HepG2 (cell line): ENCODE measurements around the gene TESK1. TPM values are rescaled to one million over a fixed set of nuclear protein-coding genes. Genes with fewer than 3 reads are reported as not detected.

Experiments
- ARID5B ChIP-seq: IDR thresholded peaks from 2 replicates; pipeline ENCODE4 v1.4.0; 2020; ENCODE audit warnings: mild to moderate bottlenecking, missing genetic modification reagents
- BHLHE40 ChIP-seq: IDR thresholded peaks from 2 replicates; pipeline ENCODE4 v1.6.1; 2011; ENCODE audit warnings: low read length, improper control_type of control experiment
- EHMT2 ChIP-seq: fragments of 200-600 bp; sonication (generic); IDR thresholded peaks from 2 replicates; pipeline ENCODE4 v1.7.0; 2017; ENCODE audit warnings: antibody characterized with exemption, low read depth, low read length, borderline replicate concordance
- FOXK1 ChIP-seq: sonication (generic); formaldehyde crosslinking; IDR thresholded peaks from 2 replicates; pipeline ENCODE4 v1.4.0; 2020; ENCODE audit warnings: low read depth, missing genetic modification reagents, borderline replicate concordance
- ISL2 ChIP-seq: sonication (generic); formaldehyde crosslinking; IDR thresholded peaks from 2 replicates; pipeline ENCODE4 v1.5.0; 2020; ENCODE audit warnings: missing genetic modification reagents
- MXI1 ChIP-seq: IDR thresholded peaks from 3 replicates; pipeline ENCODE4 v1.6.1; 2012; ENCODE audit warnings: low read depth, low read length, inconsistent platforms, borderline replicate concordance
- U2AF1 ChIP-seq: fragments of 200-400 bp; formaldehyde crosslinking; optimal IDR thresholded peaks from 2 replicates; pipeline ENCODE3; 2017; ENCODE audit warnings: mild to moderate bottlenecking, low read depth, low read length
- WIZ ChIP-seq: sonication (generic); formaldehyde crosslinking; IDR thresholded peaks from 2 replicates; pipeline ENCODE4 v1.5.1; 2020; ENCODE audit warnings: mild to moderate bottlenecking, missing genetic modification reagents
- ZBTB2 ChIP-seq: sonication (generic); formaldehyde crosslinking; IDR thresholded peaks from 2 replicates; pipeline ENCODE4 v1.8.0; 2022; ENCODE audit warnings: low read depth, missing genetic modification reagents
- ZNF720 ChIP-seq: sonication (generic); formaldehyde crosslinking; IDR thresholded peaks from 2 replicates; pipeline ENCODE4 v1.4.0; 2020; ENCODE audit warnings: missing genetic modification reagents
- ZNF772 ChIP-seq: sonication (generic); formaldehyde crosslinking; IDR thresholded peaks from 2 replicates; pipeline ENCODE4 v1.5.0; 2020; ENCODE audit warnings: mild to moderate bottlenecking, missing genetic modification reagents
- polyA plus RNA-seq, 8 experiments: library from polyadenylated mRNA; depleted of rRNA in 3 of 8; stranded (reverse) in 7 of 8; unstranded in 1 of 8; fragments of >200 nt; fragmentation: Illumina TruSeq in 4 of 8; extraction: Trizol in 4 of 8; gene quantifications; 2 replicates each; pipeline versions ENCODE4 v1.2.1 to v1.2.3, GENCODE V29; 2011 to 2016; ENCODE audit warnings: low read depth in 4 of 8, missing spikeins in 1 of 8, mixed read lengths in 1 of 8; ENCODE audit not compliant: insufficient read depth in 1 of 8
- total RNA-seq, 5 experiments: library from RNA; depleted of rRNA; stranded (reverse); fragments of >200 nt; fragmentation: Illumina TruSeq; extraction: Trizol; gene quantifications; 2 replicates each; pipeline ENCODE4 v1.2.3, GENCODE V29; 2016; ENCODE audit warnings: low read depth in 1 of 5
- TF ChIP-seq, protein P1 (sequence below): sonication (generic); formaldehyde crosslinking; IDR thresholded peaks from 2 replicates; pipeline ENCODE4 v1.4.0; 2020; ENCODE audit warnings: low read depth, mild to moderate bottlenecking, missing genetic modification reagents
- TF ChIP-seq, protein P2 (sequence below): IDR thresholded peaks from 2 replicates; pipeline ENCODE4 v1.6.1; 2016; ENCODE audit warnings: mild to moderate bottlenecking, missing biosample characterization, missing genetic modification reagents
- TF ChIP-seq, protein P3 (sequence below), 2 experiments: IDR thresholded peaks; 2 replicates each; pipeline ENCODE4 v1.6.1; 2011 to 2012; ENCODE audit warnings: low read length in 2 of 2, borderline replicate concordance in 1 of 2, low read depth in 1 of 2, mild to moderate bottlenecking in 1 of 2, moderate library complexity in 1 of 2
- TF ChIP-seq, protein P4 (sequence below): IDR thresholded peaks from 2 replicates; pipeline ENCODE4 v1.6.1; 2016; ENCODE audit warnings: missing biosample characterization, missing genetic modification reagents, low read depth

The TESK1 gene
- total and polyA plus RNA-seq, 2 of the 13 experiments (the other 11 are each of a cell fraction or from before 2014, with no cell fraction given), result 7.3 to 13.6 TPM

DNA sequence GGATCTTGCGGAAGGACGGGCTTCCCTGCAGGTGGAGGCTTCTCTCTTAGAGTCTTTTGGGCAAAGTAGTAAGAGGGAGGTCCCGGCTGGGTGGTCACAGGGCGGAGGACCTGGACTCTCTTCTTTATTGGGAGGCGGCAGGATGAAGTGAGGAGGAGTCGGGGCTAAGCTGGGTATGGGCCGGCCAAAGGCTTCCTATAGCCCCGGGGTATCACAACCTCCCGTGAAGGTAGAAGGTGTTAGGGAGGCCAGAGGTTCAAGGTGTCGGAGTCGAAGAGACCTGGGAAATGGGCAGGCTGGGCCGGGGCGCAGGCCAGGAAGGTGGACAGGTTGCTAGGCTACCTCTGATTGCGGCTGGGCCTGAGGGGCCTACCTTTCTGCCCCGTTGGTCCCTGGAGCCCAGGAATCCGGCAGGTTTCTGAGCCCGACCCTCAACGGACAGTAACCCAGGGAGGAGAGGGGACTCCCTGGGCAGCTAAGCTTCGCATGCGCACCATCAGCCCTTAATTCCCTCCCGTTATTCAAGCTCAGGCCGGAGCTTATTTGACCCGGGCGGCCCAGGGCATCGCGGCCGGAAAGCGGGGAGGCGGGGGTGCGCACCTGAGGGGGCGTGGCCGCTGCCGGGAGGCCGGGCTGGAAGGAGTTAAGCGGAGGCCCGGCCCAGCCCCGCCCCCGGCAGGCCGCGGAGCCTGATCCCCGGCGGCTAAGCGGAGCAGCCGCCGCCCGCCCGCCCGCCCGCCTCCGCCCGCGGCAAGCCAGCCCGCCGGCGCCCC is at the start of gene TESK1 (continued):
- TF ChIP-seq ZBTB2 (CRISPR knock-in tag) (peak; percentile 9; the same call in 1 of the 2 replicates), U2AF1 (no peak), MXI1 (no peak; the same call in 2 of the 3 replicates), EHMT2 (no peak), ZNF720 (no peak), ARID5B (CRISPR knock-in tag) (0 out of 2 replicates have a peak, but pooled peaks have one; percentile 15), FOXK1 (CRISPR knock-in tag) (no peak; the same call in 1 of the 2 replicates), ZNF772 (CRISPR knock-in tag) (peak; percentile 46; the same call in 1 of the 2 replicates), ISL2 (CRISPR knock-in tag) (peak; percentile 43; the same call in 1 of the 2 replicates), WIZ (CRISPR knock-in tag) (no peak), BHLHE40 (peak; percentile 47; the same call in 1 of the 2 replicates)
- TF ChIP-seq, protein P1, sequence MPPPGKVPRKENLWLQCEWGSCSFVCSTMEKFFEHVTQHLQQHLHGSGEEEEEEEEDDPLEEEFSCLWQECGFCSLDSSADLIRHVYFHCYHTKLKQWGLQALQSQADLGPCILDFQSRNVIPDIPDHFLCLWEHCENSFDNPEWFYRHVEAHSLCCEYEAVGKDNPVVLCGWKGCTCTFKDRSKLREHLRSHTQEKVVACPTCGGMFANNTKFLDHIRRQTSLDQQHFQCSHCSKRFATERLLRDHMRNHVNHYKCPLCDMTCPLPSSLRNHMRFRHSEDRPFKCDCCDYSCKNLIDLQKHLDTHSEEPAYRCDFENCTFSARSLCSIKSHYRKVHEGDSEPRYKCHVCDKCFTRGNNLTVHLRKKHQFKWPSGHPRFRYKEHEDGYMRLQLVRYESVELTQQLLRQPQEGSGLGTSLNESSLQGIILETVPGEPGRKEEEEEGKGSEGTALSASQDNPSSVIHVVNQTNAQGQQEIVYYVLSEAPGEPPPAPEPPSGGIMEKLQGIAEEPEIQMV (CRISPR knock-in tag), result no peak
- TF ChIP-seq, protein P2, sequence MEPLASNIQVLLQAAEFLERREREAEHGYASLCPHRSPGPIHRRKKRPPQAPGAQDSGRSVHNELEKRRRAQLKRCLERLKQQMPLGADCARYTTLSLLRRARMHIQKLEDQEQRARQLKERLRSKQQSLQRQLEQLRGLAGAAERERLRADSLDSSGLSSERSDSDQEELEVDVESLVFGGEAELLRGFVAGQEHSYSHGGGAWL (CRISPR knock-in tag), result no peak
- TF ChIP-seq, protein P3, sequence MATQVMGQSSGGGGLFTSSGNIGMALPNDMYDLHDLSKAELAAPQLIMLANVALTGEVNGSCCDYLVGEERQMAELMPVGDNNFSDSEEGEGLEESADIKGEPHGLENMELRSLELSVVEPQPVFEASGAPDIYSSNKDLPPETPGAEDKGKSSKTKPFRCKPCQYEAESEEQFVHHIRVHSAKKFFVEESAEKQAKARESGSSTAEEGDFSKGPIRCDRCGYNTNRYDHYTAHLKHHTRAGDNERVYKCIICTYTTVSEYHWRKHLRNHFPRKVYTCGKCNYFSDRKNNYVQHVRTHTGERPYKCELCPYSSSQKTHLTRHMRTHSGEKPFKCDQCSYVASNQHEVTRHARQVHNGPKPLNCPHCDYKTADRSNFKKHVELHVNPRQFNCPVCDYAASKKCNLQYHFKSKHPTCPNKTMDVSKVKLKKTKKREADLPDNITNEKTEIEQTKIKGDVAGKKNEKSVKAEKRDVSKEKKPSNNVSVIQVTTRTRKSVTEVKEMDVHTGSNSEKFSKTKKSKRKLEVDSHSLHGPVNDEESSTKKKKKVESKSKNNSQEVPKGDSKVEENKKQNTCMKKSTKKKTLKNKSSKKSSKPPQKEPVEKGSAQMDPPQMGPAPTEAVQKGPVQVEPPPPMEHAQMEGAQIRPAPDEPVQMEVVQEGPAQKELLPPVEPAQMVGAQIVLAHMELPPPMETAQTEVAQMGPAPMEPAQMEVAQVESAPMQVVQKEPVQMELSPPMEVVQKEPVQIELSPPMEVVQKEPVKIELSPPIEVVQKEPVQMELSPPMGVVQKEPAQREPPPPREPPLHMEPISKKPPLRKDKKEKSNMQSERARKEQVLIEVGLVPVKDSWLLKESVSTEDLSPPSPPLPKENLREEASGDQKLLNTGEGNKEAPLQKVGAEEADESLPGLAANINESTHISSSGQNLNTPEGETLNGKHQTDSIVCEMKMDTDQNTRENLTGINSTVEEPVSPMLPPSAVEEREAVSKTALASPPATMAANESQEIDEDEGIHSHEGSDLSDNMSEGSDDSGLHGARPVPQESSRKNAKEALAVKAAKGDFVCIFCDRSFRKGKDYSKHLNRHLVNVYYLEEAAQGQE (IDR thresholded peaks at IDR 0.05; ENCODE audit: borderline replicate concordance in 1 of 2, low read depth in 1 of 2, low read length in 2 of 2), result no peak
- TF ChIP-seq, protein P4, sequence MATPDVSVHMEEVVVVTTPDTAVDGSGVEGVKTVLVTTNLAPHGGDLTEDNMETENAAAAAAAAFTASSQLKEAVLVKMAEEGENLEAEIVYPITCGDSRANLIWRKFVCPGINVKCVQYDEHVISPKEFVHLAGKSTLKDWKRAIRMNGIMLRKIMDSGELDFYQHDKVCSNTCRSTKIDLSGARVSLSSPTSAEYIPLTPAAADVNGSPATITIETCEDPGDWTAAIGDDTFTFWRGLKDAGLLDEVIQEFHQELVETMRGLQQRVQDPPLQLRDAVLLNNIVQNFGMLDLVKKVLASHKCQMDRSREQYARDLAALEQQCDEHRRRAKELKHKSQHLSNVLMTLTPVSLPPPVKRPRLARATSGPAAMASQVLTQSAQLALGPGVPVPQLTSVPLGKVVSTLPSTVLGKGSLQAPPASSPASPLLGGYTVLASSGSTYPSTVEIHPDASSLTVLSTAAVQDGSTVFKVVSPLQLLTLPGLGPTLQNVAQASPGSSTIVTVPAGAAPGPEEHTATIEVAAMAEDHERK, result no peak
